ENCODE data around the gene GNAI1.

The GNAI1 gene

GRCh38 chr7:80132594-80132993 is 2.0 kb upstream of the GNAI1 start:
- DNase-seq, result no peak

DNA sequence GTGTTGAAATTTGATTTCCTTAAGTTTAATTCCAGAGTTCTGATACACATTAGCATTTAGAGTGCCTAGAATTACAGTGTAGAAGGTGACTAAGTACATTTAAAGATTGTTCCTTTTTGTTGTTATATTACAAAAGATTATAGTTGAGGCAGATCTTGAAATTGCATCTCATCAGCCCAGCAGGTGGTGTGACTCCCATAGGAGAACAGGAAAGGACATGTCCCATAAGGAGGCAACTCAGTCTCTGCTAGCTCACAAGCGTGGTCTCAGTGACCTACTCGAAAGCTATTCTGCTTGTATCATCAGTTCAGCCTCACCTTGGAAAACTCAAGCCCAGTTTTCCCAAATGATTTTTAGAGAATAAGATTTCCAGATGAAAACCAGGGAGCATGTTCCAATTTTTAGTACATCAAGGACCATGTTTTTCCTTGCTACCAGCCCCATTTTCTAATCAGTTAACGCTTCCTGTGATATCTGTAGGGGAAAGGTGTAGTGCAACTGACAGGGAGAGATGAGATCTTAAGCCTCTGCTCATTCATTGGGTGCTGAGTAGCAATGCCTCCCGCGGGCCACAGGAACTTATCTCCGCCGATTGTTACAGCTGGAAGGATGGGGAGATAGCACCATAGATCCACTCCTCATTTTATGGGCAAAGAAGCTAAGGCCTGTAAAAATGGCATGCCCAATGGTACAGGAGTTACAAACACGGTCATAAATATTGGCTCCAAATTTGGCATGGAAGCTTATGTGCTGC is 1.1 kb upstream of the GNAI1 start:
- DNase-seq, result peak in 4 of 56 donors; percentile 2 to 22 (median 11)

- peak in 5 of 56 donors; percentile 62 to 81 (median 70) for DNase-seq
Observed at GRCh38 chr7:80134115-80134535, 506 bp upstream of the GNAI1 start.

DNA sequence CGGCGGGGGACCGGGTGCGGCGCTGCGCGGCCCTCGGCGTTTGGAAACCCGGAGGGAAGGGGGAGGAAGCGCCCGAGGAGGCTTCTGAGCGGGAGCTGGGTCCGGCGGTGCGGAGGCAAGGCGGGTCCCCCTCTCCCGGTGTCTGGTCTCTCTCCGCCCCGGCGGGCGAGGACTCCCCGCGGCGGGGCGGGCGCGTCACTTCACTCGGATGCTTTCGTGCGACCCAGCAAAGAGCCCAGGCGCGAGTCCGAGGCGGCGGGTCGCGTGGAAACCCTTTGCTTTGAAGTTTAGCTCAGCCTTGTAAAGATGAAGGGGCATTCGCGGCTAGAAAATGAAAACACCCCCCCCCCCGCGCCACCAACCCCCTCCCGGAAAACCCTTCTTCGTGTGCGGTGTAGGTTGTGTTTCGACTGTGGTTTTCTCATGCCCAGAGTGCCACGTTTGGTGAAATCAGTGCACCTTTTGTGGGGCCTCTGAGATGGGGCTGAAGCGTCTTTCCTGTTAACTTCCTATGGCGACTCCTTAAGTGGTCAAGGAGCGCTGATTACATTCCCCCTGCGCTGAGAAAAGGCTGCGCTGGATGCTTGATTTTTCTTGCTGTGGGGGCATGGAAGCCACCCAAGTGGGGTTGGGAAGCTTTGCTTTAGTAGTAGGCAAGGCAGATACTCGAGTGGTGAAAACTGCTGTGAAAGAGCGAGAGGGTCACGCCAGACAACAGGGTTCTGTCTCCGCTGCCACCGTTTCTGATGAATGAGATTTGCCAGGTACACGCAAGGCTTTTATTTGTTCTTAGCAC is 876 bp downstream of the GNAI1 start:
- peak in 33 of 56 donors; percentile 16 to 70 (median 51) for DNase-seq

GRCh38 chr7:80136261-80137055 is 1.8 kb downstream of the GNAI1 start:
- no peak for DNase-seq

- no peak for DNase-seq
Observed at GRCh38 chr7:80137410-80137809, 2.8 kb downstream of the GNAI1 start.

- DNase-seq, result no peak
Observed at GRCh38 chr7:80139236-80139635, 4.6 kb downstream of the GNAI1 start.

GRCh38 chr7:80140388-80140787 is 5.8 kb downstream of the GNAI1 start:
- no peak for DNase-seq

GRCh38 chr7:80141376-80141775 is 6.7 kb downstream of the GNAI1 start:
- no peak for DNase-seq

DNA sequence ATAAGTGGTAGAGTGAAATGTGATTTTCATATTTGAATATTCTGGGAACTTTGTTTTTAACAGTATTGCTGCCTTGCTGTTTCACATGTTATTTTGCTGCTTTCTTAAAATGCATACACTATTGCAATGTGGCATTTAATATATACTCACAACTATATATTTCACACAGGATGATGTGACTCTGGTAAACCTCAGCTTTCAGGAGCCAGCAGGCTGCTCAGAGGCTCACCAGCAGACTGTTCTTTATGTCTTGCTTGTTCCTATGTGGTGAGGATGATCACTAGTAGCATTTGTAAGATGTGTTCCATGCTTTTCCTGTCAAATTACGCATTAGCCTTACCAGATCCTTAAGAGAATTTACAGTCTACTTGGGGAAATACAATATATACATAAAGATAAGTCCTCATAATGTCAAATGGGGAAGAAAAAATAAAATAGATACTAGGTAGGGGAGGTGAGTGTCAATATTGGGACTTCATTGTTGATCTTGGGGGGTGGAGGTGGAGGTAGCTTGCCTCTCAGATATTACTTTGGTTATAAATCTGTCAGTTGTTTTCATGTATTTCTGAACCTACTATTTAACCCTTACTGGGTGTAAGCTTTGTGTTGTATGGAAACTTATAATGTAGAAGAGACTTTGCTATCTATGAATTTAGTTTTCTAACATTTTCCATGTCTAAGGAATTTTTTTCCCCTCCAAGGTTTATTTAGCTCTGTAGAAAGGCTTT is 8.4 kb downstream of the GNAI1 start:
- no peak for DNase-seq

DNA sequence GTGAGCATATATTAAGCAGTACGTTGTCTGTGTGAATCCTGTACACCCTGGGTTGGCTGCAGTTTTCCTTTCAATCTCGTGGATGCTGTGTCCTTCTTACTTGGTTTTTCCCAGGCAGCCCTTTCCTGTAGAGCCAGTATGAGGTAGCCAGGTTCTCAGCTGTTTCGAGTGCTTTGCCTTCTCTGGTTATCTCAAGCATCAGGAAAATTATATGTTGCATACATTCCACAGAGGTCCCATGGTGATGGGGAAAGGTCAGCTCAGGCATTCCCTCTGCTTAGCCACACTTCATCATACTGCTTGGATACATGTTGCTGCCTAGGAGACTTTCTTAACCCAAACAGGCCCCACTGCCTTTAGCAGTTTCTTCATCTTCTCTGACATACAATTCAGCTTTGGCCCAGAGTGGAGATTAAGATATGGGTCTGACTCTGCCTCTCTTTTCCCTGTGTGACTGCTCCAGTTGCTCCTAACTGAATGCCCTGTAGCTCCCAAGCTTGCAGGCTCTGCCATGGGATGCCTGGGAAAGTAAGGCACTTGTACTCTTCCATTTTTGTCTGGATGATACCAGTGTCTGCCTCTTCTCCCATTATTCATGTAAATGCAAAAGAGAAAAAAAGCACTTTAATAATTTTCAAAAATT is 11.3 kb downstream of the GNAI1 start:
- DNase-seq, result no peak

GRCh38 chr7:80146545-80147182 is 12.0 kb downstream of the GNAI1 start:
- DNase-seq, result no peak

- DNase-seq, result no peak
Observed at GRCh38 chr7:80147543-80148391, 13.1 kb downstream of the GNAI1 start.

DNA sequence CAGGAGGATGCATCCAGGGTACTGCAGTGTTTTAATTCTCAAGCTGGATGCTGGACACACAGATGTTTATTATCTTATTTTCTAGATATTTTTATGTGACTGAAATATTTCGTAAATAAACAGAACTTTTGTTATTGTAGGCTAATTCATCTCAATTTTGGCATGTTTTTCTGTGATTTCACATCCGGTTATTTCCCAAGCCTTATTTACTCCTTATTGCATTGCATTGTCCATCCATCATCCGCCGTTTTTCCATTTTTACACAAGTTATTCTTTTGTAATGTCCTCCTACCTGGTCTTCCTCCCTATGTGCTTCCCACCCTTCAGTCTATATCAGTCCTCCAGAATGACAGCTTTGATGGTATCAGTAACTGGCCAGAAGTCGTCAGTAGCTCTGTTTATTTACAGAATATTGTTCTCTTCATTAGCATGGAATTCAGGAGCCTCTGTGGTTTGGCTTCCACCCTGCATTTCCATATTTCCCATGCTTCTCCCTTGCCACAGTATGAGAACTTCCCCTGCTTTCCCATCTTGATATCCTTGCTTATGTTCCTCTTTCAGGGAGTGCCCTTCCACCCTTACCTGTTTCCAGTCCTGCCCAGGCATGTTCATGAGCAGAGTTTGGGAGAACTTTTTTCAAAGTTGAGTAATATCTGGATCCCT is 16.1 kb downstream of the GNAI1 start:
- DNase-seq, result no peak

DNA sequence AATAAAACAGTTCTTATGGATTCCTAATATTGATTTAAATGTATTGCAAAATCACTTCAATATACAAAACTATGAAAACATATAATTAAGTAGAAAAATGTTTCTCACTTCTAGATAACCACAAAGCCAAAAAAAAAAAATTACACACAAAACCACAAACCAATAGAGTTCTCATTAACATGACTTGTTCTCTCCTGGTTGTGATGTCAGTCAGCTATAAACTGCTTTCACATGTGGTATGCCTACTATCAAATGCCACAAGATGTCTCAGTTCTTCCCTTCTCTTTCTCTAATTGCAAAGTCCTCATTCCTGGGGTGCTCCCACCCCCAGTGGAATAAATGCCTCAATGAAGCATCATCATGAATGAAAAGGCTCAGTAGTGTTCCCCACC is 16.6 kb downstream of the GNAI1 start:
- DNase-seq, result no peak

GRCh38 chr7:80153446-80153845 is 18.8 kb downstream of the GNAI1 start:
- no peak for DNase-seq

DNA sequence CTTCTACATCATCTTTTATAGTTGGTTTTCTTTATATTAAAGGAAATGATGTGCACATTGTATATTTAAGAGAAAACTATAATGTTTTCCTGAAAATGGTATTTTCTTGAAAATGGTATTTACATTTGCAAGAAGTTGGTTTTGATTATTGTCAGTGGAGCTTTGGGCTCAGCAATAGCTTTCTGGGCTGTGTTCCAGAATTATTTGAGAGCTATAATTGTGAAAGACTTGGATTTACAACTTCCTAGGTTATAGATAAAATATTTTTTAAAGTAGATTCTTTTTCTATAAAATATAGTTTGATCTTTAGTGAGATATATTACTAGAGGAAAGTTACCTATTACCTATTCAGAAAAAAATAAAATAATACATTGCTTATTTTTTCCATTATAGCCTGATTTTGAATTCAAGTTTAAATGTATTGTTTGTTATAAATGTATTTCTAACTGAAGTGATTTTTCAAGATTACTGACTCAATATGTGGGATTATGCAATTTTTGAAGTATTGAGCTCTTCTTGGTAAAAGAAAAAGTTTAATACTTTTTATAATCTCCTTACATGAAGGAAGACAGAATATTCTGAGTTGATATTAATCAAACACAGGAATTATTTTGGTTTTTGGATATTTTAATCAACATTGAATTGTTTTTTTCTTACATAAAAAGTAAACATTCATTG is 20.2 kb downstream of the GNAI1 start:
- no peak for DNase-seq

- no peak for DNase-seq
Observed at GRCh38 chr7:80155374-80155773, 20.7 kb downstream of the GNAI1 start.
